CD4-positive, alpha-beta T cell (primary cell): ENCODE data around the gene MCFD2. TPM values are rescaled to one million over a fixed set of nuclear protein-coding genes. Genes with fewer than 3 reads are reported as not detected.

Experiments used
- ATAC-seq: fragments of 200-7000 bp; cut with Tn5 transposase; one replicate; pipeline ENCODE4 v1.10.0; 2022; ENCODE audit warnings: mild to moderate bottlenecking; ENCODE audit not compliant: poor library complexity
- CTCF ChIA-PET: fragments of 350-600 bp; sonication (Branson Sonifier 250); formaldehyde crosslinking; loops from one replicate; lab custom pipeline; 2021; ENCODE audit warnings: antibody characterized with exemption, inconsistent platforms; lab: Charles Lee
- POLR2A ChIA-PET: fragments of 350-600 bp; sonication (Branson Sonifier 250); formaldehyde crosslinking; loops from one replicate; lab custom pipeline; 2021; ENCODE audit warnings: antibody characterized with exemption, inconsistent platforms; lab: Charles Lee
- DNase-seq, 14 experiments: peaks; one replicate each; pipeline ENCODE4 v3.0.0-alpha.2; 2013 to 2020; ENCODE audit warnings: mixed read lengths in 2 of 14
- H3K27ac ChIP-seq, 2 donors: one replicate each; pipeline versions ENCODE4 v1.5.1 to v1.7.0; 2013; ENCODE audit warnings: low read length in 2 of 2, low read depth in 1 of 2, mild to moderate bottlenecking in 1 of 2
- H3K27me3 ChIP-seq, 2 experiments: 1 replicate in 1 of 2; 2 replicates in 1 of 2; pipeline versions ENCODE4 v1.6.1 to v1.7.0; 2013; ENCODE audit warnings: low read length in 2 of 2, control low read depth in 1 of 2, mild to moderate bottlenecking in 1 of 2, moderate library complexity in 1 of 2; ENCODE audit not compliant: insufficient read depth in 2 of 2, control insufficient read depth in 1 of 2
- H3K36me3 ChIP-seq: one replicate; pipeline ENCODE4 v1.6.1; 2013; ENCODE audit warnings: low read length, control low read depth; ENCODE audit not compliant: insufficient read depth
- H3K4me1 ChIP-seq: one replicate; pipeline ENCODE4 v1.6.1; 2013; ENCODE audit warnings: low read length, control low read depth; ENCODE audit not compliant: insufficient read depth
- H3K4me3 ChIP-seq: one replicate; pipeline ENCODE4 v1.5.1; 2013; ENCODE audit warnings: mild to moderate bottlenecking, low read length, moderate library complexity
- H3K9me3 ChIP-seq, 2 experiments: 1 replicate in 1 of 2; 2 replicates in 1 of 2; pipeline versions ENCODE4 v1.6.1 to v1.7.0; 2013; ENCODE audit warnings: low read length in 2 of 2, mild to moderate bottlenecking in 2 of 2, control low read depth in 1 of 2, moderate library complexity in 1 of 2; ENCODE audit not compliant: control insufficient read depth in 1 of 2, insufficient read depth in 1 of 2
- H3K27ac Mint-ChIP-seq: one replicate; pipeline ENCODE4 v1.8.0; 2020; ENCODE audit warnings: mixed read lengths
- H3K27me3 Mint-ChIP-seq: one replicate; pipeline ENCODE4 v1.8.0; 2021; ENCODE audit warnings: mixed read lengths
- H3K36me3 Mint-ChIP-seq: one replicate; pipeline ENCODE4 v1.8.0; 2021; ENCODE audit warnings: low read depth, mixed read lengths
- H3K4me1 Mint-ChIP-seq: one replicate; pipeline ENCODE4 v1.8.0; 2021; ENCODE audit warnings: low read depth, mixed read lengths
- H3K4me3 Mint-ChIP-seq: one replicate; pipeline ENCODE4 v1.8.0; 2020; ENCODE audit warnings: mild to moderate bottlenecking, mixed read lengths
- H3K9me3 Mint-ChIP-seq: one replicate; pipeline ENCODE4 v1.8.0; 2020; ENCODE audit warnings: mixed read lengths
- CTCF ChIP-seq: fragments of 200-600 bp; IDR thresholded peaks from one replicate; pipeline ENCODE4 v1.8.0; 2022; ENCODE audit warnings: antibody characterized with exemption, mild to moderate bottlenecking
- intact Hi-C, 2 experiments: fragments of 100-400 bp; cut with DNase I in 1 of 2; cut with micrococcal nuclease in 1 of 2; formaldehyde crosslinking; loops; one replicate each; pipeline versions ENCODE4 v1.15.1 to v1.9.0; 2023 to 2025; cut with DNase I, micrococcal nuclease
- total RNA-seq, 174 experiments: library from RNA in 2 of 174; stranded (reverse) in 2 of 174; gene quantifications; one replicate each; pipeline ENCODE4 v1.2.3 and lab custom pipeline; 2021 to 2026

The MCFD2 gene
- total RNA-seq, 2 experiments from 2014 or later, result 29.1 to 29.7 TPM

- ATAC-seq (no peak), DNase-seq (no peak)
- Histone ChIP-seq H3K4me1 (no peaks in the 10 kb centered on the region), H3K27ac (no peak overlapping the region), H3K4me3 (no peak overlapping the region), H3K27me3 (no peaks in the 10 kb centered on the region), H3K9me3 (peaks cover 13 to 16% of the 10 kb centered on the region in 2 experiments), H3K36me3 (no peaks in the 10 kb centered on the region)
- ChIA-PET CTCF (no interaction called here), POLR2A (no interaction called here)
- no peak overlapping the region for H3K4me3 Mint-ChIP-seq
- TF ChIP-seq CTCF, result no peak
- H3K27me3 Mint-ChIP-seq, result peaks cover 9% of the 10 kb centered on the region
- H3K27ac Mint-ChIP-seq, result no peak overlapping the region
- peaks cover 6% of the 10 kb centered on the region for H3K9me3 Mint-ChIP-seq
- no peaks in the 10 kb centered on the region for H3K36me3 Mint-ChIP-seq
- peaks cover 5% of the 10 kb centered on the region for H3K4me1 Mint-ChIP-seq
- intact Hi-C loops, result no loop called here
Observed at GRCh38 chr2:46862514-46862913, 53.1 kb downstream of the MCFD2 start.

GRCh38 chr2:46861916-46862315 lies 53.7 kb downstream of the MCFD2 start:
- Mint-ChIP-seq H3K36me3 (no peaks in the 10 kb centered on the region), H3K4me1 (peaks cover 5% of the 10 kb centered on the region), H3K9me3 (peaks cover 6% of the 10 kb centered on the region), H3K27ac (no peak overlapping the region), H3K27me3 (peaks cover 9% of the 10 kb centered on the region), H3K4me3 (no peak overlapping the region)
- intact Hi-C loops, result no loop called here
- DNase-seq (no peak), ATAC-seq (no peak)
- no peak overlapping the region for H3K27ac ChIP-seq
- ChIA-PET POLR2A (no interaction called here), CTCF (no interaction called here)
- no peaks in the 10 kb centered on the region for H3K4me1 ChIP-seq
- no peak overlapping the region for H3K4me3 ChIP-seq
- no peak for TF ChIP-seq CTCF
- H3K27me3 ChIP-seq, result no peaks in the 10 kb centered on the region
- H3K9me3 ChIP-seq, result peaks cover 13 to 16% of the 10 kb centered on the region in 2 experiments
- H3K36me3 ChIP-seq, result no peaks in the 10 kb centered on the region

GRCh38 chr2:46859482-46859881 lies 56.1 kb downstream of the MCFD2 start:
- POLR2A ChIA-PET, result no interaction called here
- Histone ChIP-seq H3K36me3 (no peaks in the 10 kb centered on the region), H3K4me1 (no peaks in the 10 kb centered on the region), H3K27me3 (no peaks in the 10 kb centered on the region), H3K9me3 (peaks cover 0 to 4% of the 10 kb centered on the region in 2 experiments), H3K27ac (no peak overlapping the region), H3K4me3 (no peak overlapping the region)
- Mint-ChIP-seq H3K27me3 (peaks cover 9% of the 10 kb centered on the region), H3K4me3 (no peak overlapping the region), H3K9me3 (no peaks in the 10 kb centered on the region), H3K36me3 (no peaks in the 10 kb centered on the region), H3K27ac (no peak overlapping the region), H3K4me1 (no peaks in the 10 kb centered on the region)
- CTCF ChIA-PET, result no interaction called here
- no peak for TF ChIP-seq CTCF
- no peak for ATAC-seq
- no peak for DNase-seq
- intact Hi-C loops, result no loop called here
